ENCODE data around the gene TPO.
"Not testable (repeated sequence)": the region's sequence is repeated elsewhere in the genome, so short reads cannot be mapped to it uniquely, and the experiment has no call there.

Gene TPO

GRCh38 chr2:1571477-1572417 lies 158.5 kb downstream of the TPO start:
- in situ Hi-C loops (cut with MboI; ENCODE audit: low sequenced_read_pairs): no loop called here

GRCh38 chr2:1572638-1573037 lies 159.4 kb downstream of the TPO start:
- in situ Hi-C loops (cut with MboI; ENCODE audit: low sequenced_read_pairs): no loop called here

GRCh38 chr2:1577846-1578245 lies 164.6 kb downstream of the TPO start:
- in situ Hi-C loops (cut with MboI; ENCODE audit: low sequenced_read_pairs): no loop called here

- in situ Hi-C loops (cut with MboI; ENCODE audit: low sequenced_read_pairs): not testable (repeated sequence)
Observed at GRCh38 chr2:1581257-1581964, 168.1 kb downstream of the TPO start.

- in situ Hi-C loops (cut with MboI; ENCODE audit: low sequenced_read_pairs): no loop called here
Observed at GRCh38 chr2:1581965-1582625, 168.8 kb downstream of the TPO start.

GRCh38 chr2:1582891-1583341 lies 169.7 kb downstream of the TPO start:
- in situ Hi-C loops (cut with MboI; ENCODE audit: low sequenced_read_pairs): no loop called here

GRCh38 chr2:1584051-1584531 lies 170.8 kb downstream of the TPO start:
- in situ Hi-C loops (cut with MboI; ENCODE audit: low sequenced_read_pairs): no loop called here

GRCh38 chr2:1584691-1585485 lies 171.6 kb downstream of the TPO start:
- in situ Hi-C loops (cut with MboI; ENCODE audit: low sequenced_read_pairs): no loop called here

GRCh38 chr2:1585635-1586034 lies 172.4 kb downstream of the TPO start:
- in situ Hi-C loops (cut with MboI; ENCODE audit: low sequenced_read_pairs): no loop called here

GRCh38 chr2:1586251-1586922 lies 173.1 kb downstream of the TPO start:
- in situ Hi-C loops (cut with MboI; ENCODE audit: low sequenced_read_pairs): no loop called here

- in situ Hi-C loops (cut with MboI; ENCODE audit: low sequenced_read_pairs): no loop called here
Observed at GRCh38 chr2:1586923-1587840, 173.9 kb downstream of the TPO start.

GRCh38 chr2:1588051-1588977 lies 175.1 kb downstream of the TPO start:
- in situ Hi-C loops (cut with MboI; ENCODE audit: low sequenced_read_pairs): no loop called here

GRCh38 chr2:1588978-1589621 lies 175.8 kb downstream of the TPO start:
- in situ Hi-C loops (cut with MboI; ENCODE audit: low sequenced_read_pairs): no loop called here

GRCh38 chr2:1590596-1591460 lies 177.6 kb downstream of the TPO start:
- in situ Hi-C loops (cut with MboI; ENCODE audit: low sequenced_read_pairs): no loop called here

- in situ Hi-C loops (cut with MboI; ENCODE audit: low sequenced_read_pairs): no loop called here
Observed at GRCh38 chr2:1591461-1591770, 178.2 kb downstream of the TPO start.
